Inferior parietal cortex (tissue), 1 donor: ENCODE results near the gene PYGM.

Experiments used
- DNase-seq: peaks from one replicate; pipeline ENCODE4 v3.0.0-alpha.2; 2016; ENCODE audit errors: extremely low spot score

PYGM gene

GRCh38 chr11:64735725-64736259 is 24.0 kb downstream of the PYGM start:
- no peak for DNase-seq

- no peak for DNase-seq
Measured at GRCh38 chr11:64734811-64735724, 24.7 kb downstream of the PYGM start.

GRCh38 chr11:64731601-64732000 is 28.2 kb downstream of the PYGM start:
- no peak for DNase-seq

GRCh38 chr11:64729851-64730382 is 29.9 kb downstream of the PYGM start:
- DNase-seq, result no peak

GRCh38 chr11:64728757-64729365 is 30.9 kb downstream of the PYGM start:
- DNase-seq, result no peak

- DNase-seq, result no peak
Measured at GRCh38 chr11:64726867-64727530, 32.8 kb downstream of the PYGM start.

- DNase-seq, result no peak
Measured at GRCh38 chr11:64726211-64726641, 33.5 kb downstream of the PYGM start.

- DNase-seq, result no peak
Measured at GRCh38 chr11:64724863-64725532, 34.8 kb downstream of the PYGM start.

GRCh38 chr11:64723907-64724862 is 35.6 kb downstream of the PYGM start:
- DNase-seq, result no peak

GRCh38 chr11:64723117-64723906 is 36.5 kb downstream of the PYGM start, which contains the start of gene NRXN2:
TSS of gene NRXN2 (minus strand) at chr11:64723197. CDS start at chr11:64713699, 9,498 bp downstream.
- peak; percentile 87 for DNase-seq

GRCh38 chr11:64722141-64723065 is 37.4 kb downstream of the PYGM start:
- no peak for DNase-seq

- no peak for DNase-seq
Measured at GRCh38 chr11:64721359-64721699, 38.4 kb downstream of the PYGM start.

- DNase-seq, result no peak
Measured at GRCh38 chr11:64720640-64721358, 39.0 kb downstream of the PYGM start.

- DNase-seq, result no peak
Measured at GRCh38 chr11:64720167-64720566, 39.6 kb downstream of the PYGM start.

GRCh38 chr11:64719406-64719805 is 40.4 kb downstream of the PYGM start:
- no peak for DNase-seq

- DNase-seq, result no peak
Measured at GRCh38 chr11:64718780-64719124, 41.0 kb downstream of the PYGM start.

- no peak for DNase-seq
Measured at GRCh38 chr11:64718084-64718779, 41.5 kb downstream of the PYGM start.
